ENCODE data around the gene SNTG2.

SNTG2 gene

GRCh38 chr2:974502-974901 is 23.9 kb downstream of the SNTG2 start:
- TF ChIP-seq REST (IDR thresholded peaks at IDR 0.05; ENCODE audit: insufficient read depth in 1 of 2, low read depth in 2 of 2, low read length in 2 of 2) (no peak), POLR2AphosphoS5 (IDR thresholded peaks at IDR 0.05; ENCODE audit: low read depth, low read length) (no peak), SIN3A (IDR thresholded peaks at IDR 0.05; ENCODE audit: borderline replicate concordance, insufficient read depth, low read length) (no peak), TAF1 (IDR thresholded peaks at IDR 0.05; ENCODE audit: borderline replicate concordance, insufficient read depth, low read length) (no peak), FOXP2 (optimal IDR thresholded peaks at IDR 0.05; ENCODE audit: borderline replicate concordance, extremely low read depth, extremely low read length, insufficient read depth) (no peak)

- TF ChIP-seq FOXP2 (optimal IDR thresholded peaks at IDR 0.05; ENCODE audit: borderline replicate concordance, extremely low read depth, extremely low read length, insufficient read depth) (no peak), SIN3A (IDR thresholded peaks at IDR 0.05; ENCODE audit: borderline replicate concordance, insufficient read depth, low read length) (no peak)
These were observed 24.4 kb downstream of the SNTG2 start for GRCh38 chr2:975095-975494.

- TF ChIP-seq TAF1 (IDR thresholded peaks at IDR 0.05; ENCODE audit: borderline replicate concordance, insufficient read depth, low read length) (no peak), REST (IDR thresholded peaks at IDR 0.05; ENCODE audit: insufficient read depth in 1 of 2, low read depth in 2 of 2, low read length in 2 of 2) (no peak)
These were observed 28.6 kb downstream of the SNTG2 start for GRCh38 chr2:979069-979928.

GRCh38 chr2:980176-980575 is 29.5 kb downstream of the SNTG2 start:
- no peak for TF ChIP-seq POLR2AphosphoS5 (IDR thresholded peaks at IDR 0.05; ENCODE audit: low read depth, low read length)
- TF ChIP-seq SIN3A (IDR thresholded peaks at IDR 0.05; ENCODE audit: borderline replicate concordance, insufficient read depth, low read length), result no peak
- TF ChIP-seq REST (IDR thresholded peaks at IDR 0.05; ENCODE audit: insufficient read depth in 1 of 2, low read depth in 2 of 2, low read length in 2 of 2), result no peak
- TF ChIP-seq FOXP2 (optimal IDR thresholded peaks at IDR 0.05; ENCODE audit: borderline replicate concordance, extremely low read depth, extremely low read length, insufficient read depth), result no peak
- TF ChIP-seq TAF1 (IDR thresholded peaks at IDR 0.05; ENCODE audit: borderline replicate concordance, insufficient read depth, low read length), result no peak

- TF ChIP-seq TAF1 (IDR thresholded peaks at IDR 0.05; ENCODE audit: borderline replicate concordance, insufficient read depth, low read length) (no peak), POLR2AphosphoS5 (IDR thresholded peaks at IDR 0.05; ENCODE audit: low read depth, low read length) (no peak), FOXP2 (optimal IDR thresholded peaks at IDR 0.05; ENCODE audit: borderline replicate concordance, extremely low read depth, extremely low read length, insufficient read depth) (no peak), REST (IDR thresholded peaks at IDR 0.05; ENCODE audit: insufficient read depth in 1 of 2, low read depth in 2 of 2, low read length in 2 of 2) (no peak), SIN3A (IDR thresholded peaks at IDR 0.05; ENCODE audit: borderline replicate concordance, insufficient read depth, low read length) (no peak)
These were observed 30.6 kb downstream of the SNTG2 start for GRCh38 chr2:981258-981657.
